IPS DF 6.9 (cell line): Measurements from ENCODE around the gene ABCA5.
"Not testable (repeated sequence)": the region's sequence is repeated elsewhere in the genome, so short reads cannot be mapped to it uniquely, and the experiment has no call there.

Experiments used
- DNase-seq: peaks from one replicate; pipeline ENCODE4 v3.0.0-alpha.2; 2013; ENCODE audit warnings: low read depth, low spot score
- H3K27ac ChIP-seq: one replicate; pipeline ENCODE4 v1.5.1; 2013; ENCODE audit warnings: low read length, control low read depth
- H3K27me3 ChIP-seq: 2 replicates; pipeline ENCODE4 v1.6.1; 2013; ENCODE audit warnings: mild to moderate bottlenecking, low read length; ENCODE audit not compliant: control insufficient read depth, insufficient read depth
- H3K36me3 ChIP-seq: 2 replicates; pipeline ENCODE4 v1.6.1; 2013; ENCODE audit warnings: low read length; ENCODE audit not compliant: control insufficient read depth, insufficient read depth
- H3K4me1 ChIP-seq: 2 replicates; pipeline ENCODE4 v1.6.1; 2013; ENCODE audit warnings: low read length; ENCODE audit not compliant: control insufficient read depth, insufficient read depth
- H3K4me3 ChIP-seq: 2 replicates; pipeline ENCODE4 v1.5.1; 2013; ENCODE audit warnings: mild to moderate bottlenecking, low read length
- H3K9me3 ChIP-seq: 2 replicates; pipeline ENCODE4 v1.6.1; 2013; ENCODE audit warnings: low read length, inconsistent platforms; ENCODE audit not compliant: control insufficient read depth, insufficient read depth
- WGBS: extraction: QIAGEN DNeasy Blood & Tissue Kit; methylation state at CpG from one replicate; pipeline ENCODE4 v1.1.7; 2013; ENCODE audit warnings: mixed read lengths, missing lambda C conversion rate; ENCODE audit not compliant: insufficient read length, insufficient coverage; 5-methylcytosine and 5-hydroxymethylcytosine counted together

Gene ABCA5

DNA sequence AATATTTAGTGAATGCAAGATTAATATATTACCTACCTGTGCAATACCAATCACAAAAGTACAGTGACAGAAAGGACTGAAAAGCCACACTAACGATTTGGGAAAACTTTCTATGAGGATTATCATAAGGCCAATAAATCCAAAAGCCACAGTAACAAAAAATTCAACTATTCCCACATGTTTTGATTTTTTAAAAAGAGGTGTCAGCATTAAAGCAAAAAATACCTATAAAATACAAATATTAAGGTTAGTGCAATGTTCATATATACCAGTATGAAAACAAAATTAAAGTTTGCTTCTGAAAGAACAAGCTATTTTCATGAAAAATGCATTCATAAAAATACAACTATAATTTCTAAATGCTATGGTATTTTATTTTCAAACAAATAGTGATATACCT, 24.3 kb downstream of the ABCA5 start:
- H3K4me1 ChIP-seq: no peaks in the 10 kb centered on the region
- no peak overlapping the region for H3K27ac ChIP-seq
- no peaks in the 10 kb centered on the region for H3K27me3 ChIP-seq
- H3K4me3 ChIP-seq: no peak overlapping the region
- no peaks in the 10 kb centered on the region for H3K9me3 ChIP-seq
- WGBS: no CpG with 5 or more reads among the region's 1 CpG
- H3K36me3 ChIP-seq: no peaks in the 10 kb centered on the region
- no peak for DNase-seq

DNA sequence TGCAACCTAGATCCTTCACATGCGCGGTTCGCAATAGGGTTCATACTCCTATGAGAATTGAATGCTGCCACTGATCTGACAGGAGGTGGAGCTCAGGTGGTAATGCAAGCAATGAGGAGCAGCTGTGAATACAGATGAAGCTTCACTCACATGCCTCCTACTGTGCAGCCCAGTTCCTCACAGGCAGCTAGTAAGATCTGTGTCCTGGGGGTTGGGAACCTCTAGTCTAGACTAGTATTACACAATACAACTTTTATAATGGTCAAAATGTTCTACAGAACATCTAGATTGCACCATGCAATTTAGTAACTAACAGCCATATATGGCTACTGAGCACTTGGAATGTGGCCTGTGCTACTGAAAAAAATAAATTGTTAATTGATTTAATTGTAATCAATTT, 26.7 kb downstream of the ABCA5 start:
- no peak for DNase-seq
- Histone ChIP-seq H3K27me3 (no peaks in the 10 kb centered on the region), H3K4me1 (no peaks in the 10 kb centered on the region), H3K4me3 (no peak overlapping the region), H3K36me3 (no peaks in the 10 kb centered on the region), H3K27ac (no peak overlapping the region), H3K9me3 (no peaks in the 10 kb centered on the region)
- no CpG with 5 or more reads among the region's 3 CpGs for WGBS

DNA sequence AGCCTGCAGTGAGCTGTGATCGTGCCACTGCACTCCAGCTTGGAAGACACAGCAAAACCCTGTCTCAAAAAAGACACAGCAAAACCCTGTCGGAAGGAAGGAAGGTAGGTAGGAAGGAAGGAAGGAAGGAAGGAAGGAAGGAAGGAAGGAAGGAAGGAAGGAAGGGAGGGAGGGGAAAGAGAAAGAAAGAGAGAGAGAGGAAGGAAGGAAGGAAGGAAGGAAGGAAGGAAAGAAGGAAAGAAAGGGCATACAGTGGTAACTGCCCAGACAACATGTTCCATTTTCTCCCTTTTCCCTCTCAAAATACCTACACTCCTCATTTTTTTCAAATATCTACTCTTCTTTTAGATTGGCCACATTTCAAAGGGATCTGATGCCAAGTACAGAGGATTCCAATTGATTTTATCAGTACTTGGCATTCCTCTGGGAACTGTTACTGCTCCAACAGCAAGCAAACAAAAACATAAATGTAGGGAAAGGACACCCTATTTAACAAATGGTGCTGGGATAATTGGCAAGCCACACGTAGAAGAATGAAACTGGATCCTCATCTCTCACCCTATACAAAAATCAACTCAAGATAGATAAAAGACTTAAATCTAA, 28.7 kb downstream of the ABCA5 start:
- WGBS: no CpG with 5 or more reads among the region's 3 CpGs
- not testable (repeated sequence) for H3K36me3 ChIP-seq, H3K27ac ChIP-seq

DNA sequence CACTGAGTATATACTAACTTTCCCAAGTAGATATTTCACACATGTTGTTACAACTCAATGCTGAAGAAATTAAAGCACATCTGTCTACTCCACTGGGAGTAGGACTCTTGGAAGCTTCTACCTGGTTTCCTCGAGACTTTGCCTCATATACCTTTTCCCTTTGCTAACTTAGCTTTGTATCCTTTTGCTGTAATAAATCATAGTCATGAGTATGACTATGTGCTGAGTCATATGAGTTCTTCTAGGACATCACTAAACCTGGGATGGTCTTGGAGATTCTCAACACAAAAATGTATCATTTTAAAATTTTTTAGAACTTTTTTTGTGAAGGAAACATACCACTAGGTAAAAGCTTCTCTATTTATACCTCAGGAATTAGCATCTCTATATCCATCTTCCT, 39.8 kb downstream of the ABCA5 start:
- Histone ChIP-seq H3K27me3 (no peaks in the 10 kb centered on the region), H3K36me3 (no peaks in the 10 kb centered on the region), H3K4me3 (no peak overlapping the region), H3K9me3 (no peaks in the 10 kb centered on the region), H3K4me1 (no peaks in the 10 kb centered on the region), H3K27ac (no peak overlapping the region)
- DNase-seq: no peak
- no CpG with 5 or more reads among the region's 1 CpG for WGBS

More for the DNA sequence above, 28.7 kb downstream of the ABCA5 start:
- H3K4me1 ChIP-seq, H3K9me3 ChIP-seq, H3K4me3 ChIP-seq, DNase-seq, H3K27me3 ChIP-seq: not testable (repeated sequence)

DNA sequence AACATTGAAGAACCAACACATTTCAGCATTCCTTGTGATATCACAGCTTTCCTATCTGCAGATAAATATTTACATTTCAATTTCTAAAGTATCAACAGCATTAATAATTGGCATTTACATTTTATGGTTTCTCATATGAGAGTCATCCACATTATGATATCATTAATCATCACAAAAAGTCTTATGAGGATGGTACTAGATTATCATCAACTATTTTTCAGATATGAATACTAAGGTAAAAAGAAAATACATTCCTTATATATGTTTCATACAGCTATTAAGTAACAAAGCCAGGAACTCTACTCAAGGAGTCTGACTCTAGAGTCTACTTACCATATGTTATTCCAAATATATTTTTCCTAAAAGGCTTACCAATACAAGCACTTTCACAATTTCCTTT, 40.7 kb downstream of the ABCA5 start:
- H3K27ac ChIP-seq: no peak overlapping the region

DNA sequence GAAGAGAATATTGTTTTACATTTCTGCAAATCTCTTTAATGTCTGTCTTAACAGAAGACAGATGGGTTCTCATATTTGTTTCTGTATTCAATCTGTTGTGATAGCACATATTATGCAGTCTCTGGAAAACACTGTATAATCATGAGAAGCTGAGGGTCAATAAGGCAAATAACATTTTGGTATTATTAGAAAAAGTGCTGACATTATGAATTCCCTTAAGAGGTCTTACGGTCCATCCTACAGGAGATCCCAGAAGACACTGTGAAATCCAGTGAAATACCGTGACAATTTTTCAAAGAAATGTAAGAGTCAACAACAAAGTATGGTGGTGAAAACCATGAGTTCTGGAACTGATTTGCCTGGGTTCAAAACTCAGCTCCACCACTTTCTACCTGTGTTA, 42.3 kb downstream of the ABCA5 start:
- no CpG with 5 or more reads among the region's 2 CpGs for WGBS
- DNase-seq: no peak
- no peak overlapping the region for H3K27ac ChIP-seq
- no peak overlapping the region for H3K4me3 ChIP-seq
- no peaks in the 10 kb centered on the region for H3K4me1 ChIP-seq
- no peaks in the 10 kb centered on the region for H3K36me3 ChIP-seq
- H3K9me3 ChIP-seq: no peaks in the 10 kb centered on the region
- no peaks in the 10 kb centered on the region for H3K27me3 ChIP-seq

More for the DNA sequence above, 40.7 kb downstream of the ABCA5 start:
- no peaks in the 10 kb centered on the region for H3K27me3 ChIP-seq
- no peak for DNase-seq
- H3K9me3 ChIP-seq: no peaks in the 10 kb centered on the region
- no peaks in the 10 kb centered on the region for H3K36me3 ChIP-seq
- H3K4me1 ChIP-seq: no peaks in the 10 kb centered on the region
- H3K4me3 ChIP-seq: no peak overlapping the region

DNA sequence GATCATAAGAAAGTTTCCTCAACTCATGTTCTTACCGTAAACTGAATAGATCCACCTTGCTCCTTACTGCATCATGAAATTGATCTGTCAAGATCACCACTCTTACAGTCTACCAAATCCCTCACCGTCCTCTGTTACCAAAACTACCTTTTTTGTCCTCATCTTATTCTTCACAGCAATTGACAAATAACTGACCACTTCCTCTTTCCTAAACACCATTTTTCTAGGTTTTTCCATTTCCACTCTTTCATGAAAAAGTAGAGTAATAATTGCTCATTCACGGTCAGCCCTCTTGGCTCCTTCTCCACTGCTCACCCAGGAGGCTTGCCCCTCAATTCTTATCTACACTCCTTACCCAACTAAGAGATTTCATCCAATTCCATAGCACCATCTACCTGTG, 44.9 kb downstream of the ABCA5 start:
- Histone ChIP-seq H3K9me3 (no peaks in the 10 kb centered on the region), H3K4me3 (no peak overlapping the region), H3K36me3 (no peaks in the 10 kb centered on the region), H3K27ac (no peak overlapping the region), H3K4me1 (no peaks in the 10 kb centered on the region), H3K27me3 (no peaks in the 10 kb centered on the region)
- no peak for DNase-seq
- no CpG with 5 or more reads among the region's 3 CpGs for WGBS

DNA sequence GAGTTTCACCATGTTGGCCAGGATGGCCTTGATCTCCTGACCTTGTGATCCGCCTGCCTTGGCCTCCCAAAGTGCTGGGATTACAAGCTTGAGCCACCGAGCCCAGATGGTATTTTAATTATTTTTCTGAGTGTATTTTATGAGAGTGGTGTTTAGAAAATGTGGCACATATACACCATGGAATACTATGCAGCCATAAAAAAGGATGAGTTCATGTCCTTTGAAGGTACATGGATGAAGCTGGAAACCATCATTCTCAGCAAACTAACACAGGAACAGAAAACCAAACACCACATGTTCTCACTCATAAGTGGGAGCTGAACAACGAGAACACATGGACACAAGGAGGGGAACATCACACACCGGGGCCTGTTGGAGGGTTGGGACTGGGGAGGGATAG, 50.7 kb downstream of the ABCA5 start:
- DNase-seq, H3K27ac ChIP-seq, H3K4me1 ChIP-seq, H3K27me3 ChIP-seq, H3K9me3 ChIP-seq, H3K4me3 ChIP-seq, H3K36me3 ChIP-seq: not testable (repeated sequence)
- no CpG with 5 or more reads among the region's 4 CpGs for WGBS

DNA sequence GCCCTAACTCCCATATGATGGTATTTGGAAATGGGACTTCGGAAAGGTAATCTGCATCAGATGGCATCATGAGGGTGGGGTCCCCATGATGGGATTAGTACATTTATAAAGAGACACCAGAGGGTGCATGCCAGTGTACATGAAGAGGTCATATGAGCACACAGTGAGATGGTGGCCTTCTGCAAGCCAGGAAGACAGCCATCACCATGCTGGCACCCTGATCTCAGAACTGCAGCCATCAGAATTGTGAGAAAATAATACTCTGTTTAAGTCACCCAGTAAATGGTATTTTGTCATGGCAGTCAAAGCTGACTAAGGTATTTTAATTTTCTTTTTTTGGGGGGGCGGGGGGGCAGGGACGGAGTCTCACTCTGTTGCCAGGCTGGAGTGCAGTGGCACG, 51.2 kb downstream of the ABCA5 start:
- no peak for DNase-seq
- no peaks in the 10 kb centered on the region for H3K27me3 ChIP-seq
- no peaks in the 10 kb centered on the region for H3K4me1 ChIP-seq
- no peak overlapping the region for H3K27ac ChIP-seq
- H3K9me3 ChIP-seq: no peaks in the 10 kb centered on the region
- no peak overlapping the region for H3K4me3 ChIP-seq
- no peaks in the 10 kb centered on the region for H3K36me3 ChIP-seq
- WGBS: no CpG with 5 or more reads among the region's 4 CpGs

DNA sequence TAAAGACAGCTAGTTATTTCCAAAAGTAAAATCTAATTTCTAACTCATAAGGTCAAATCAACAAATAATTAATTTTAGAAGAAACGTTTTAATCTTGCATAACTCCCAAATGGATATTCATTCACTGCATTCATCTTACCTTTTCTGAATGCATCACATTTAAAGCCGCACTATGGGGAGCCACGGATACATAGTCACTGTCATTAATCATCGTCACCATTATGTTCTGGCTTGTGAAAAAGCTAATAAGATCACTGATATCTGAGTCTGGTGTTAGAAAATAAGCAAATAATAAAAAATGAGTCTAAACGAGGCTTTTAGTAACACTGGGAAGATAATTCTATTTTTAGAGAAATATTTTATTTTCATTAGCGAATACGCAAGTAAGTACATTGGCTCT, 55.9 kb downstream of the ABCA5 start:
- Histone ChIP-seq H3K36me3 (no peaks in the 10 kb centered on the region), H3K27ac (no peak overlapping the region), H3K27me3 (no peaks in the 10 kb centered on the region), H3K4me3 (no peak overlapping the region), H3K9me3 (no peaks in the 10 kb centered on the region), H3K4me1 (no peaks in the 10 kb centered on the region)
- DNase-seq: no peak
- no CpG with 5 or more reads among the region's 7 CpGs for WGBS

DNA sequence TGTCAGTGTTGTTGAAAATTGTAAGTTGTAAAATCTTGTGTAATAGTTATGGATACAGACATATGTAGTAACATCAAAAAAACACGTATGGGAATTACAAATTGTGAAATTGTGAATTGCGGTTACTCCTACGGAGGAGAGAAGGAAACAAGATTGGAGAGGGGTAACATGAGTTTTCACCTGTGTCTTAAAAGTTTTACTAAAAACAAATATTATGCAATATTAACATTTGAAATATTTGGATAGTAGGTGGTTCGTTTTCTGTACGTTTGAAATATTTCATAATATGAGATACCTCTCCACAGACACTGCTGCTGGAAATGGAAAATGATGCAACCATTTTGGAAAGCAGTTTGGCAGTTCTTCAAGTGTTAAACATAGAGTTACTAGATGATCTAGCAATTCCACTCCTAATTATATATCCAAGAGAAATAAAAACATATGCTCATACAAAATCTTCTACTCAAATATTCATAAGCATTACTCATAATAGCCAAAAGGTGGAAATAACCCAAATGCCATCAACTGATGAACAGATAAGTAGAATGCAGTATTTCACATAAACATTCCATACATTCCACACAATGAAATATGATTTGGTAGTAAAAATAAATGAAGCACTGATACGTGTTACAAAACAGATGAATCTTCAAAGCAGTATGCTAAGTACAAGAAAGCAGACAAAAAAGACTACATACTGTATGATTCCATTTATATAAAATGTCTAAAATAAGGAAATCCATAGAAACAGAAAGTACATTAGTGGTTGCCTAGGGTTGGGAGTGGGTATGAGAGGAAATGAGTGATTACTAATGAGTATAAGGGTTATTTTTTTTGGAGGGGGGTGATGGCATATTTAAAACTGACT, 57.6 kb downstream of the ABCA5 start:
- no peak for DNase-seq
- no peaks in the 10 kb centered on the region for H3K9me3 ChIP-seq
- no peak overlapping the region for H3K4me3 ChIP-seq
- no CpG with 5 or more reads among the region's 6 CpGs for WGBS
- no peaks in the 10 kb centered on the region for H3K36me3 ChIP-seq
- H3K27ac ChIP-seq: no peak overlapping the region
- H3K4me1 ChIP-seq: no peaks in the 10 kb centered on the region
- no peaks in the 10 kb centered on the region for H3K27me3 ChIP-seq
